Kidney epithelial cell (primary cell): ENCODE measurements around the gene ADCY4. TPM values are rescaled to one million over a fixed set of nuclear protein-coding genes. Genes with fewer than 3 reads are reported as not detected.

ENCODE experiments used
- DNase-seq: peaks from one replicate; pipeline ENCODE4 v3.0.0-alpha.2; 2010; ENCODE audit warnings: low read depth
- H3K27me3 ChIP-seq: 2 replicates; pipeline ENCODE4 v1.6.0; 2011; ENCODE audit warnings: low read length; ENCODE audit not compliant: control insufficient read depth, insufficient read depth
- H3K36me3 ChIP-seq: 2 replicates; pipeline ENCODE4 v1.5.1; 2011; ENCODE audit warnings: low read length; ENCODE audit not compliant: control insufficient read depth, insufficient read depth
- H3K4me3 ChIP-seq: 2 replicates; pipeline ENCODE4 v1.5.1; 2011; ENCODE audit warnings: low read depth, mild to moderate bottlenecking, control low read depth, low read length
- CTCF ChIP-seq: IDR thresholded peaks from 2 replicates; pipeline ENCODE4 v1.5.1; 2011; ENCODE audit warnings: mild to moderate bottlenecking, moderate library complexity, low read length, control low read depth, inconsistent platforms; ENCODE audit not compliant: insufficient read depth, poor library complexity, severe bottlenecking
- total RNA-seq: library from RNA; depleted of rRNA; stranded (reverse); fragments of >200 nt; gene quantifications from 2 replicates; pipeline ENCODE4 v1.2.3, GENCODE V29; 2015

Gene ADCY4
- total RNA-seq, 1 donor from 2014 or later, result 9.0 TPM

- TF ChIP-seq CTCF, result no peak
- DNase-seq, result no peak
- no peak overlapping the region for H3K4me3 ChIP-seq
- H3K36me3 ChIP-seq, result peaks cover 1% of the 10 kb centered on the region
- H3K27me3 ChIP-seq, result no peaks in the 10 kb centered on the region
Observed at GRCh38 chr14:24304019-24304387, 30.9 kb downstream of the ADCY4 start.

- H3K36me3 ChIP-seq, result peaks cover 1% of the 10 kb centered on the region
Observed at GRCh38 chr14:24300326-24300980, 34.4 kb downstream of the ADCY4 start.

GRCh38 chr14:24299255-24300191, 35.3 kb downstream of the ADCY4 start, which contains the start of the genes DHRS1 and NOP9:
TSS of gene DHRS1 (minus strand) at chr14:24299780. CDS start at chr14:24299106, 674 bp downstream.
TSS of gene NOP9 (plus strand) at chr14:24299850. CDS start at chr14:24299955, 105 bp downstream.
- TF ChIP-seq CTCF, result no peak
- peak within 1 kb of the TSS; percentile 94 for H3K4me3 ChIP-seq
- H3K36me3 ChIP-seq, result peaks cover 1% of the 10 kb centered on the region
- peak; percentile 32 for DNase-seq
- no peaks in the 10 kb centered on the region for H3K27me3 ChIP-seq

More at GRCh38 chr14:24300326-24300980, 34.4 kb downstream of the ADCY4 start:
- TF ChIP-seq CTCF, result no peak
- Histone ChIP-seq H3K4me3 (peak overlapping the region; percentile 94), H3K27me3 (no peaks in the 10 kb centered on the region)
- DNase-seq, result no peak

GRCh38 chr14:24298892-24299254, 36.0 kb downstream of the ADCY4 start:
- Histone ChIP-seq H3K27me3 (no peaks in the 10 kb centered on the region), H3K36me3 (peaks cover 1% of the 10 kb centered on the region), H3K4me3 (peak overlapping the region; percentile 94)
- TF ChIP-seq CTCF, result no peak
- peak; percentile 48 for DNase-seq

GRCh38 chr14:24297190-24297964, 37.5 kb downstream of the ADCY4 start:
- TF ChIP-seq CTCF, result peak; percentile 60
- DNase-seq, result no peak
- Histone ChIP-seq H3K4me3 (no peak overlapping the region), H3K36me3 (peaks cover 1% of the 10 kb centered on the region), H3K27me3 (no peaks in the 10 kb centered on the region)
